ENCODE data around the gene URGCP.

Gene URGCP

DNA sequence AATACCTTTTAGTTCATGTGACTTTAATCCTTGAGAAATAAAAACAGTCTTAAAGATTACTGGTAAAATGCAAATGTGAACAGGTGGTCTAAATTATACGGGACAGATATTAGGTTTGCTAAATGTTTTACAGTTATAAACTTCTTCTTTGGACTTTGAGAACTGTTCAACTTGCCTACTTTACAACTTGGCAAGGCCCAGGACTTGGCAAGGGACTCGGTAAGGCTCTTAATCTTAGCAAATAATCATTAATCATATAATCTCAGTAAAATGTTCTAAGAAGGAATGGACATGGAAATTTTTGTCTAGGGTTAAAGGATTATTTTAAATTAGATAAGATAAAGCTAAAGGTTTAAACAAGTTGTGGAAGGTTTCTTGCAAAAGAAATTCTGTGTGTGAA is 15.0 kb upstream of the URGCP start:
- H3K27ac ChIP-seq (ENCODE audit: low read depth, low read length, poor library complexity, severe bottlenecking) = no peak overlapping the region
- H3K9ac ChIP-seq (ENCODE audit: low read length) = no peak overlapping the region
- H3K4me2 ChIP-seq (ENCODE audit: low read length) = no peak overlapping the region
- no peak overlapping the region for H3K4me3 ChIP-seq (ENCODE audit: low read depth, low read length, poor library complexity, severe bottlenecking)
- H3F3A ChIP-seq (ENCODE audit: insufficient read depth, low read length) = no peaks in the 10 kb centered on the region; the same call in 1 of the 2 replicates
- no peaks in the 10 kb centered on the region for H3K9me2 ChIP-seq (ENCODE audit: low read depth, low read length)
- no peaks in the 10 kb centered on the region for H3K9me3 ChIP-seq (ENCODE audit: low read length)
- peaks cover 15% of the 10 kb centered on the region; the same call in 1 of the 2 replicates for H3K36me3 ChIP-seq (ENCODE audit: insufficient read depth, low read length)
- H3K27me3 ChIP-seq (ENCODE audit: insufficient read depth, low read length) = no peaks in the 10 kb centered on the region
- H4K20me1 ChIP-seq (ENCODE audit: insufficient read depth, low read length) = no peaks in the 10 kb centered on the region
- TF ChIP-seq CTCF (IDR thresholded peaks at IDR 0.05; ENCODE audit: low read length) = no peak
- H2AFZ ChIP-seq (ENCODE audit: low read length) = no peak overlapping the region
- H3K4me1 ChIP-seq (ENCODE audit: insufficient read depth, low read length, severe bottlenecking) = peaks cover 19% of the 10 kb centered on the region
- H3K79me2 ChIP-seq (ENCODE audit: insufficient read depth, low read length) = no peaks in the 10 kb centered on the region

DNA sequence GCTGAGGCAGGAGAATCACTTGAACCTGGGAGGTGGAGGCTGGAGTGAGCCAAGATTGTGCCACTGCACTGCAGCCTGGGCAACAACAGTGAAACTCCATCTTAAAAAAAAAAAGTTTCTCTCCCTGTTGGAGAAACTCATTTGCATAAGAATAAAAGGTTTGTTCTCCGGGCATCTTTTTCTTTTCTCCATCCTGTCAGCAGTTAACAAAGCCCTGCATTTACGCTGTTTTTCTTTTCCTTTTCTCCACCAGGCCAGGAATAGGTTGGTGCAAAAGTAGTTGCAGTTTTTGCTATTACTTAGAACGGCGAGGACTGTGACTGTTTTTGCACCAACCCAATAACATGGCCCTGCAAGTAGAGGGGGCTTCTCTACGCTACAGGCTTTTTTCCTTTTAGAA is 9.5 kb upstream of the URGCP start:
- Histone ChIP-seq H2AFZ (ENCODE audit: low read length) (no peak overlapping the region), H3K4me1 (ENCODE audit: insufficient read depth, low read length, severe bottlenecking) (peaks cover 4% of the 10 kb centered on the region), H3K27me3 (ENCODE audit: insufficient read depth, low read length) (no peaks in the 10 kb centered on the region), H3K9me3 (ENCODE audit: low read length) (no peaks in the 10 kb centered on the region; the same call in 1 of the 2 replicates), H3K4me2 (ENCODE audit: low read length) (no peak overlapping the region), H3F3A (ENCODE audit: insufficient read depth, low read length) (no peaks in the 10 kb centered on the region), H3K9me2 (ENCODE audit: low read depth, low read length) (no peaks in the 10 kb centered on the region), H3K4me3 (ENCODE audit: low read depth, low read length, poor library complexity, severe bottlenecking) (no peak overlapping the region), H3K36me3 (ENCODE audit: insufficient read depth, low read length) (peaks cover 7% of the 10 kb centered on the region; the same call in 1 of the 2 replicates), H3K79me2 (ENCODE audit: insufficient read depth, low read length) (no peaks in the 10 kb centered on the region), H4K20me1 (ENCODE audit: insufficient read depth, low read length) (no peaks in the 10 kb centered on the region), H3K27ac (ENCODE audit: low read depth, low read length, poor library complexity, severe bottlenecking) (no peak overlapping the region), H3K9ac (ENCODE audit: low read length) (no peak overlapping the region)
- TF ChIP-seq CTCF (IDR thresholded peaks at IDR 0.05; ENCODE audit: low read length) (no peak), EZH2 (IDR thresholded peaks at IDR 0.05; ENCODE audit: borderline replicate concordance, low read length) (no peak)

DNA sequence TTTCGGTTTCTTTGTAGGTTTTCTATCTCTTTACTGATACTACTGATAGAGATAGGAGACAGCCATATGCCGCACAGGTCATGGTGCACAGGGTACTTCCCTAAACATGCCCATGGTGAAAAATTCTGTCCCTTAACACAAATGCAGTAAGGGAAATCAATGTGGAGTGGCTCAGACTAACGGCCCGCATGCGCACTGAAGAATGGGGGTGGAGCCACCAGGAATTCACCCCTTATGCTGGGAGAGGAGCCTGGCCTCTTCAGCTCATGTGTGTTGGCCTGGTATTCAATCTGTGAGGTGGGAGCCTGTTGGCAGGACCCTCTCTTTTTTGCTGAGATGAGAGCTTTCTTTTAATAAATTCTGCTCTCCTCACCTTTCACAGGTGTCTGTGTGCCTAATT is 8.4 kb upstream of the URGCP start:
- H3K9me3 ChIP-seq (ENCODE audit: low read length) = no peaks in the 10 kb centered on the region; the same call in 1 of the 2 replicates
- H2AFZ ChIP-seq (ENCODE audit: low read length) = no peak overlapping the region
- TF ChIP-seq EZH2 (IDR thresholded peaks at IDR 0.05; ENCODE audit: borderline replicate concordance, low read length) (no peak), CTCF (IDR thresholded peaks at IDR 0.05; ENCODE audit: low read length) (no peak)
- H4K20me1 ChIP-seq (ENCODE audit: insufficient read depth, low read length) = no peaks in the 10 kb centered on the region
- H3K36me3 ChIP-seq (ENCODE audit: insufficient read depth, low read length) = peaks cover 6% of the 10 kb centered on the region; the same call in 1 of the 2 replicates
- H3K9me2 ChIP-seq (ENCODE audit: low read depth, low read length) = no peaks in the 10 kb centered on the region
- H3F3A ChIP-seq (ENCODE audit: insufficient read depth, low read length) = no peaks in the 10 kb centered on the region
- no peaks in the 10 kb centered on the region for H3K27me3 ChIP-seq (ENCODE audit: insufficient read depth, low read length)
- no peak overlapping the region for H3K4me3 ChIP-seq (ENCODE audit: low read depth, low read length, poor library complexity, severe bottlenecking)
- no peaks in the 10 kb centered on the region for H3K4me1 ChIP-seq (ENCODE audit: insufficient read depth, low read length, severe bottlenecking)
- no peaks in the 10 kb centered on the region for H3K79me2 ChIP-seq (ENCODE audit: insufficient read depth, low read length)
- H3K27ac ChIP-seq (ENCODE audit: low read depth, low read length, poor library complexity, severe bottlenecking) = no peak overlapping the region
- H3K9ac ChIP-seq (ENCODE audit: low read length) = no peak overlapping the region
- H3K4me2 ChIP-seq (ENCODE audit: low read length) = no peak overlapping the region
